Esophagus squamous epithelium (tissue), 4 donors: Measurements from ENCODE around the gene OBP2B.
"Not testable (repeated sequence)": the region's sequence is repeated elsewhere in the genome, so short reads cannot be mapped to it uniquely, and the experiment has no call there.

Experiments
- CTCF ChIP-seq, 6 experiments: fragments of 450-650 bp in 4 of 6; fragments of 200-600 bp in 2 of 6; sonication (generic) in 2 of 6; IDR thresholded peaks; one replicate each; pipeline ENCODE4 v1.5.1; 2016 to 2019; ENCODE audit warnings: antibody characterized with exemption in 6 of 6, mild to moderate bottlenecking in 4 of 6, moderate library complexity in 4 of 6
- POLR2A ChIP-seq, 4 donors: fragments of 450-650 bp; IDR thresholded peaks; one replicate each; pipeline ENCODE4 v1.6.1; 2017; ENCODE audit warnings: antibody characterized with exemption in 4 of 4, mild to moderate bottlenecking in 4 of 4, moderate library complexity in 3 of 4

DNA sequence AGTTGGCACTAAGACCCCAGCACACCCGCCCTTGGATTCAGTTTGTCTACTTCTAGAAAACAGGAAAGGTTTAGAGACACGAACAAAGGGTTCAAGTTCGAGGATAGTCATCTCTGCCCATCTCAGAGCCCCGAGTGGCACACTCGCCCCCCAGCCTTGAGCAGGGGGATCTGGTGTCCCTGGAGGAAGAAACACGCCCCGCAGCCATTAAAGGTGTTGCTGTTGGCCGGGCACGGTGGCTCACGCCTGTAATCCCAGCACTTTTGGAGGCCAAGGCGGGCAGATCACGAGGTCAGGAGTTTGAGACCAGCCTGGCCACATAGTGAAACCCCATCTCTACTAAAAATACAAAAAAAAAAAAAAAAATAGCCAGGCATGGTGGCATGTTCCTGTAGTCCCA, 39.4 kb downstream of the OBP2B start:
- not testable (repeated sequence) for TF ChIP-seq CTCF, POLR2A (IDR thresholded peaks at IDR 0.05)
